GM12892 (cell line): ENCODE data around the gene GPR18.

Experiments
- DNase-seq: peaks from one replicate; pipeline ENCODE4 v3.0.0; 2011; ENCODE audit not compliant: insufficient read length
- FAIRE-seq: peaks from 2 replicates; lab custom pipeline; 2011; peaks lifted over from hg19 to GRCh38; lab: Jason Lieb, UNC
- POLR2A ChIP-seq: IDR thresholded peaks from 2 replicates; pipeline ENCODE4 v1.6.1; 2011; ENCODE audit warnings: low read depth, low read length, control low read depth
- POLR2AphosphoS5 ChIP-seq: IDR thresholded peaks from 2 replicates; pipeline ENCODE4 v1.6.1; 2011; ENCODE audit warnings: low read depth, low read length, control low read depth
- TAF1 ChIP-seq: IDR thresholded peaks from 2 replicates; pipeline ENCODE4 v1.6.1; 2011; ENCODE audit warnings: low read depth, mild to moderate bottlenecking, control low read depth, low read length, borderline replicate concordance

The GPR18 gene

GRCh38 chr13:99289674-99290337 is 31.6 kb upstream of the GPR18 start:
- TF ChIP-seq POLR2AphosphoS5 (no peak), TAF1 (no peak), POLR2A (no peak)
- DNase-seq, result no peak

GRCh38 chr13:99289271-99289670 is 31.1 kb upstream of the GPR18 start:
- TF ChIP-seq POLR2A, result no peak
- TF ChIP-seq POLR2AphosphoS5, result no peak
- TF ChIP-seq TAF1, result no peak
- FAIRE-seq, result no peak
- DNase-seq, result no peak

More at GRCh38 chr13:99289674-99290337, 31.6 kb upstream of the GPR18 start:
- no peak for FAIRE-seq

- no peak for TF ChIP-seq POLR2A
- TF ChIP-seq POLR2AphosphoS5, result no peak
- no peak for TF ChIP-seq TAF1
- DNase-seq (peak; percentile 27), FAIRE-seq (peak; percentile 89)
Measured at GRCh38 chr13:99288089-99288488, 29.9 kb upstream of the GPR18 start.

DNA sequence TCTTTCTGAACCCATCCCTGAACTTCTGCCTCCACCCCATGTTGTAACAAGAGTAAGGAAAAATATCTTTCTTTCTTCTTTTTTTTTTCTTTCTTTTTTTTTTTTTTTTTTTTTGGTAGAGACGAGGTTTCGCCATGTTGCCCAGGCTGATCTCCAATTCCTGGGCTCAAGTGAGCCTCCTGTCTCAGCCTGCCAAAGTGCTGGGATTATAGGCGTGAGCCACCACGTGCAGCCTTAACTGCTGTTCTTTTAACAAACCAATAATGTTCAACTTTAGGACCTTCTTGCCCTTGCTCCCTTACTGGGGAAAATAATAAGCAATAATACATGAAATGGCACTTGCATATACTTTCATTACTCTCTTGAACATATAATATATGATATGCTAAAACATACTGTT is 29.4 kb upstream of the GPR18 start:
- TF ChIP-seq POLR2AphosphoS5 (no peak), POLR2A (no peak), TAF1 (no peak)
- FAIRE-seq, result no peak
- DNase-seq, result no peak

GRCh38 chr13:99285432-99286182 is 27.4 kb upstream of the GPR18 start:
- FAIRE-seq (no peak), DNase-seq (no peak)
- TF ChIP-seq TAF1 (no peak), POLR2AphosphoS5 (no peak), POLR2A (no peak)

DNA sequence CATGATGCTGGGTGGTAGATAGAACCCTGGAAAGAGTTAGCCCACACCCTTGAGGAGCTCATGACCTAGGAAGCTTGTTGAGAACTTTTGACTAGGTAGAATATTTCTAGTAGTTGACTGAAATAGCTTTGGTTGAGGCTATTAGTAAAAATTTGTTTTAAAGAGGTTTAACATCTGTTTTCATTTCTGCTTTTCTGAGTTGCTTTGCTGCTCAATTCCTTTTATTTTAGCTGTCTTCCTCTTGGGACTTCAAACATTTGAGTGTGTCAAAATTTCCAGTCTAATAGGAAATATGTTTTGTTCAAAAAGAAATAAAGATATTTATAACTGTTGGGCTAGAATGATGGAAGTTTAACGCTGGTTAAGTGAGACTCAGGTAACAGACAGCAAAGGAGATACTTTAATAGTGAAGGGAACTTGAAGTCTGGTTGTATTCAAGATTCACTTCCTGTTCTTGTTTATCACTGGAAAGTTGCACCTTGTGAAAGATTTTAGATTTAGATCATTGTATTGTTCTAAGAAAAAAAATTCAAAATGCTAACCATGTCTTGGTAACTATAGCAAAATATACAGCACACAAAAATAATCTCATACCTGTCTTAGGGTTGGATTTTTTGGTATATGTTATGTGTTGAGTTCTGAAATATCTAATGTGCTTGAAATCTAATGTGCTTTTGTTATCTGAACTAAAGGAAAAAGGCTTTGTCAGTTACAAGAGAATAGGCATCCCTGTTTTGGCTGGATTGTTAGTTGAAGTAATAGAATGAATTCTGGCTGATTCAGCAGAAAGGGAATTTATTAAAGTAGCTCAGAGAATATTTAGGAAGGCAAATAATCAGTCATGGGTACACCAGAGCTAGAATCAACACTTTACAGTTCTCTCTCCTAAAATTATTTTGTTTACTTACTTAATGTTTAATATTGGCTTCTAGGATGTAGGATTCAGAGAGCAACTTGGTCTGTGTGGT is 24.4 kb upstream of the GPR18 start:
- no peak for TF ChIP-seq POLR2AphosphoS5
- TF ChIP-seq TAF1, result no peak
- TF ChIP-seq POLR2A, result no peak
- FAIRE-seq (no peak), DNase-seq (no peak)

- FAIRE-seq (peak; percentile 96), DNase-seq (no peak)
- TF ChIP-seq TAF1 (no peak), POLR2AphosphoS5 (no peak), POLR2A (no peak)
Measured at GRCh38 chr13:99281811-99282263, 23.7 kb upstream of the GPR18 start.

- FAIRE-seq, result peak; percentile 58
- no peak for DNase-seq
- TF ChIP-seq TAF1, result no peak
- TF ChIP-seq POLR2A, result no peak
- TF ChIP-seq POLR2AphosphoS5, result no peak
Measured at GRCh38 chr13:99280166-99280565, 22.0 kb upstream of the GPR18 start.

DNA sequence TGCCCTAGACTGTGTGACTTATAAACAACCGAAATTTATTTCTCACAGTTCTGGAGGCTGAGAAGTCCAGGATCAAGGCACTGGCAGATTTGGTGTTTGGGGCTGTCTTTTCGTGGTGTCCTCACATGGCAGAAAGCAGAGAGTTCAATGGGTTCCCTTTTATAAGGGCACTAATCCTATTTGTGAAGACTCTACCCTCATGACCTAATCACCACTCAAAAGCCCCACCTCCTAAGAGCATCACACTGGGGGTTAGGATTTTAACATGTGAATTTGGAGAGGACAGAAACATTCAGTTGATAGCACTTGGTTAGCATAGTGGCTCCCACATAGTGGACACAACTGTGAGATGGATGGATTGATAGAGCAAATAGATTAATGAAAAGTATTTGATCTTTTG is 21.5 kb upstream of the GPR18 start:
- TF ChIP-seq TAF1 (no peak), POLR2A (no peak), POLR2AphosphoS5 (no peak)
- DNase-seq, result no peak
- no peak for FAIRE-seq

DNA sequence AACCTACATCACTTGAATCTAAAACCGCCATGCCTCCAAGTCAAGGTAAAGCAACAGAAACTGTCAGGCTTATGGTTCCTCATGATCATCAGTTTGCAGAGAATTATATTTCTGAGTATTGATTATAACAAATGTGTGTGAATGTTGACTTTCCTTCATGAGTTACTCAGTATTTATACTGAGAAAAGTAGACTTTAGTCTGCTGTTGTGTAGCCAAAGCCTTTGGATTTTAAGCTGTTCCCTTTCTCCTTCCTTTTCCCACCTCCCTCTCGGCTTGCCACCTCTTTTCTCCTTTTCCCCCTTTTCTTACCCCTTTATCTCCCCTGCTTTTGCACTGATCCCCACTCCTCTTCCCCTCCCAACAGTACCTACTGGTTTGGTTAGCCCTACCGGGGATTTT is 20.7 kb upstream of the GPR18 start:
- TF ChIP-seq POLR2AphosphoS5 (no peak), POLR2A (no peak), TAF1 (no peak)
- DNase-seq, result no peak
- no peak for FAIRE-seq

- no peak for DNase-seq
- no peak for FAIRE-seq
- no peak for TF ChIP-seq TAF1
- TF ChIP-seq POLR2A, result no peak
- no peak for TF ChIP-seq POLR2AphosphoS5
Measured at GRCh38 chr13:99278200-99278599, 20.0 kb upstream of the GPR18 start.
